HG02943 (cell line): Measurements from ENCODE around the gene BTBD9.

Source experiments
- ATAC-seq: cut with Tn5 transposase; IDR thresholded peaks from one replicate; pipeline ENCODE4 v1.9.1; 2021; ENCODE audit warnings: mild to moderate bottlenecking, low read depth, moderate library complexity; ENCODE audit not compliant: unreplicated experiment

Gene BTBD9

DNA sequence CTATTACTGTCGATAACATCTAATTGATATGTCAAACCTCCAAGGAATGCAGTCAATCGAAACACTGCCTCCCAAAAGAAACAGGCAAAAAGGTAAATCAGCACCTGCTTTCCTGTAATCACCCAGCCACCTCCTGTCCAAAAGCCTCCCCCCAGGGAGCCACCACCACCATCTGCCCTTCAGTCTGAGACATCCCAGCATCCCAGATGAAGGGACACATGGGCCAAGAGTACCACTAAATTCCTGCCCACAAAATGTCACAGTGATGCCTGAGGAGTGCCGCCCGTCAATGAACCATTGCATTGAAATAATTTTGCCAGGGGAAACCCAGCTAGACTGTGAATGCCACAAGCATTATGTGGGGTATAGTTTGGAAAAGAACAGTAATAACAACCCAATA lies 418.5 kb downstream of the BTBD9 start:
- no peak for ATAC-seq

DNA sequence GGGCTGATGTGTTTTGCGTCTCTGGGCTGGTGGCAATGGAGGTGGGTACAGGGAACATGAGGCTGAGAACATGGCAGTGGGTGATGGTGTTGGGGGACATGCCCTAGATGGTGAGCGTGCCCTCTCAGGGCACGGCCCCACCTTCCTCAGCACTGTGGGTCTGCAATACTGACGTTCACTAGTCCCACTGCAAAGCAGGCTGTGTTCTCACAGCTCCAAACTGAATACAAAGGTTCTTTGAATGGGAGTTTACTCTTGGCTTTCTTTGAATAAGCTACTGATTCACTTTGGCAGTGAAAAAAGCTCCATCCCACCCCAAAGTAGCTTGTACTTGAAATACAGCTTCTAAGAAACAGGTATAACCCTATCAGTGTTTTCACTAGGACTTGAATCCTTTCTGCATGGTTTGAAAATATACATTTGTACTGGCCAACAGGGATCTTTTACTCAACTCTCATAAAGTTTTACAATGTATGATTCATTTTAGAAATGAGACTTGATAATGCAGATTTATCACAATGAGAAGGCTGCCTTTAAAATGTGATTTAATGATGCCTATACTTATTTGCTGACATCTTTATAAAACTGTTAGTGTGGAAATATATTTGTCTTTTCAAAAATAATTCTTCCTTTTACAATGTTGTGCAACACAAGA lies 419.5 kb downstream of the BTBD9 start:
- ATAC-seq: no peak

DNA sequence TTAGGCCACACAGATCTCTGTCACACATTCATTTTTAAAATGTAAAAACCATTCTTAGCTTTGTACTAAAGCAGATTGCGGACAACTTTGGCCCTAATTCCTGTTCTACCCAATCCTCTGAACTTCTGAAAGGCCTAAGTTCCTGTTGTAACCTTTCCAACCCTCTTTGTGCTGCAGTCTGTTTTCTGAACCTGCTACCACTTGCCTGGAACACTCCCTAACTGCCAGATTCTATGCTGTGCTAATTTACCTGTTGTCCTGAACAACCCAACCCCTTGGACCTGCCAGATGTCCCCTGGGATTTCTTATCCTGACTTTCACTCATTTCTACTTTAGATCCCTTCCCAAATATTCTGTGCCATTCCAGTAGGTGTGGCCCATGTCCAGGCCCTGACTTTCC lies 421.5 kb downstream of the BTBD9 start:
- ATAC-seq: no peak

GRCh38 chr6:38216451-38216850 lies 423.3 kb downstream of the BTBD9 start:
- ATAC-seq: no peak

GRCh38 chr6:38215651-38216311 lies 423.9 kb downstream of the BTBD9 start:
- no peak for ATAC-seq

GRCh38 chr6:38215225-38215624 lies 424.5 kb downstream of the BTBD9 start:
- ATAC-seq: no peak

- ATAC-seq: no peak
These were observed 425.6 kb downstream of the BTBD9 start for GRCh38 chr6:38214159-38214558.

DNA sequence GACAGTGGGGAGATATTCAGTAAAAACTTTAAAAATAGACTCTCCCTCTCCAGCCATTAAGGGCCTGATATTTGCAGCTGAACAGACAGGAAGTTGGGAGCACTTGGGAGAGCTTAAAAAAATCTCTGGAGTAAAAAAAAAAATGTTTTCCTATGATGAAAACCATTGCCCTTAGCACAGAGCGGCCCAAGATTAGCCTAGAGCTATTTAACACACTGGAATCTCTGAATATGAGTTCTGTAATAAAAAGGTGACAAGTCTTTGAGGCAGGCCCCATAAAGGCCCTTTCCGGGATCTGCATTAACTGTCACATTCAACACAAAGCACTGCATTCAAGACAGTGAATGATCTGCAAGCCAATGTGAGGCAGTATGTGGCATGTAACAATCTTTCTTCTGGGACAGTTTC lies 426.5 kb downstream of the BTBD9 start:
- ATAC-seq: no peak

DNA sequence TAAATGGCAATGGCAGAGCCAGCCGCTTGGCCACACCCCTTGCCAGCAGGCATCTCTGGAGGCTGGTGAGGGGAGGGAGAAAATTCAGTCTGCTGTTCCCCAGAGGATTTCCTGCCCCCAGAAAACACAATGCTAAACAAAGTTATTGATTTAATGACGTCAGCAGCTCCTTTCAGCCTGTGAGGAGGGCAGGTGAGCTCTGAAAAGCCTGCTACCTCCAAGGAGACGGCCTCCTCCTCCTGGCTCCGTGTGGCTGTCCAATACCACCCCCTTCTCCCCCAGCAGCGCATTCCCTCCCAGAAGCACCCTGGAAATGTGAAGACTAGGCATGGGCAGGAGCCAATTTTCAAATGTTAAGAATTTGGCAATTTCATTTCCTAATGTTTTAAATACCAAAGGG lies 427.1 kb downstream of the BTBD9 start:
- no peak for ATAC-seq

DNA sequence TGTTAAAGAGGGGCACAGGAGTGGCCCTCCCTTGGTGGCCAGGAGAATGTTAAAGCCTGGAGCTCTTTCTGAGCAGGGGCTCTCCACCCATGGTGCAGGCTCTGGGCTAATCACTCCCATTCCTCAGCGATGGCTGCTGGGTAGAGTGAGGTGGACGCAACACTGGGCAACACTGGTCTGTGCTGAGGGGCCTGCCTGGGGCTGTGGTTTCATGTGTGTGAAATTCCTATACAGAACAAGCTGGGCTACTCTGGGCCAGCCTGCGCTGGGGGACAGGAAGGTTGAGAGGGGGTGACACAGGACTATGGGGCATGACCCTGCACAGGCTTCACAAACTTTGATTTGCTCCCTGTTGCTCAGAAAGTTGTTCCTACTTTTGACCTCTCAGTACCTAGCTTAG lies 427.6 kb downstream of the BTBD9 start:
- no peak for ATAC-seq

DNA sequence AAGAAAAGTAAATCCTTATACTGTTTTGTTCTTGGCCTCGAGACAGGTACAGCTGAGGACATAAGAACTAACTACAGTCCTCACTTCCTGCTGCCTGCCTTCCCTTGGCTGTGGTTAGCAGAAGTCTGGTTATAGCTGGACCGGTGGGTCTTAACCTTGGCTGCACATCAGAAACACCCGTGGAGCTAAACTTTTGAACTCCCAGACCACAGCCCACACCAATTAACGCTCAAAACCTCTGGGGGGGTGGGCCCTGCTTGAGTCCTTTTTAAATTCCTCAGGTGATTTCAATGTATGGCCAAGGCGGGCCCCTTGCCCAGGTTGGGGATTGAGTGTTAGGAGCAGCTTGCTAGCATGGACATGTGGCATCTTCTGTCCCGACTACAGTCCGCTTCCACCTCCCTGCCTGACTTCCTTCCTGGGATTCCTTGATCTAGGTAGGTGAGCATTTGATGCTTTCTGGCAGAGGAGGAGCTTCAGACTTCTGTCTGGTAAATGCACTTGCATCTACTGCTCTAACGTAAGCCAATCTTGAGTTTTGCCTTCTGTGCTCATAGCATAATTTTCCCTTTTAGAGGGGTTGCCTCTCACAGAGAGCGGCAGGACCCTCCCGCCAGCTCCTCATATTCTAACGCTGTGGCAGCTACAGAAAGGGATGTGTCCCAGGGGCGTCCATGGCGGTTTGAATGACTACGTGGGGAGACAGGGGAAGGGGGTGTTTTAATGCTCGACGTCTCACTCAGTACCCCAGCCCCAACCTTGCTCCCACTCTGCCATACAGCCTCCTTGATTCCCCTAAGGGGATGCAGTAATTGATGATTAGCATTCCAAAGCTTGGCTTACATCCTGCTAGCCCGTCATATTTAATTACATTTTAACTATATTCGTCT lies 430.1 kb downstream of the BTBD9 start:
- ATAC-seq: no peak

DNA sequence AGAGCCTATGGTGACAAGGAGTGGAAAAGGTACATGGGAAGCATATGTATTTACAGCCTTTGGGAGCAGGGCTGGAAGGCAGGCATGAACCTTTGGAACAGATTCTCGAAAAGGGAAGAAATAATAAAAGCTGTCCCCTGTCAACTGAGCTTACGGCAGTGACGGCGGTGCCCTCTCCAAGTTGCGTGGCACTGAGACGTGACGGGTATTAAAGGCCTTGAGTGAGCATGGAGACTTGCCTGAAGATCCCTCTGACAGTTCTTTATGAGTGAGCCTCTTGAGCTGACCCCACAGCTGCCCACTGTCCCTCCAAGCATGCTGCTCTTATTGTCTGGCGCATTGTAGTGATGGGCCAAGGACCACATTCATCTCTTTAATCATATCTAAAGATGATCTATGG lies 431.7 kb downstream of the BTBD9 start:
- no peak for ATAC-seq

DNA sequence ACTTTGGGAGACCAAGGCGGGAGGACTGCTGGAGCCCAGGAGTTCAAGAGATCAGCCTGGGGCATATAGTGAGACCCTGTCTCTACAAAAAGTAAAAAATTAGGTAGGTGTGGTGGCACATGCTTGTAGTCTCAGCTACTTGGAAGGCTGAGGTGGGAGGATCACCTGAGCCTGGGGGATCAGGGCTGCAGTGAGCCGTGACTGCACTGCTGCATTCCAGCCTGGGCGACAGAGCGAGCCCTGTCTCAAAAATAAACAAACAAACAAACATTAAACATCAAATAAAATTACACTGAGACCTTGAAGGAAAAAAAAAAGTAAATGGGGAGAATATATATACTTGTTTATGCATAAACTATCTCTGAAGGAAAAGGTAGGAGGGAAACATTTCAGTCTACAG lies 432.4 kb downstream of the BTBD9 start:
- no peak for ATAC-seq

GRCh38 chr6:38198219-38198618 lies 441.5 kb downstream of the BTBD9 start:
- ATAC-seq: no peak

DNA sequence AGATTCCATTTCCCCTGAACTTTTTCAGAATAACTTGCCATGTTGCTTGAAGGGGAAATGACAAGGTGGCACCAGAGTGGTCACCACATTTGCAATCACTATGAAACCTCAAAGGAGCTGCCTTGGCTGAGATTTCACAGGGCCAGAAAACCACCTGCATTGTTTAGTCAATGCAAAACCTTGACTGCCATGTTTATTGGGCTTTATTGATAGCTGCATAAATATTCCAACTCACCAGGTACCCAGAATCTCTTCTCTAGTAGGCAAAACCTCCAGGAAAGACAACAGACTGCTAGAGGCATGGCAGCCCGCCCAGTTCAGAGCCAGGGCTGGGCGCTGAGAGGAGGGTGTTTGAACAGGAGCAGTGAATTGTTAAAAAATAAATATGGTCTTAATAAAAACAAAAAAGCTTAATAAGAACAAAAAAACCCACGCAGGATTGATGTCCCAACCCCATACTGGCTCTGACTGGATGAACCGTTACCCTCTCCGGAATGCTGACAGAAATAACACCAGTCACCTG lies 444.6 kb downstream of the BTBD9 start:
- no peak for ATAC-seq

- no peak for ATAC-seq
These were observed 445.1 kb downstream of the BTBD9 start for GRCh38 chr6:38194589-38194988.

DNA sequence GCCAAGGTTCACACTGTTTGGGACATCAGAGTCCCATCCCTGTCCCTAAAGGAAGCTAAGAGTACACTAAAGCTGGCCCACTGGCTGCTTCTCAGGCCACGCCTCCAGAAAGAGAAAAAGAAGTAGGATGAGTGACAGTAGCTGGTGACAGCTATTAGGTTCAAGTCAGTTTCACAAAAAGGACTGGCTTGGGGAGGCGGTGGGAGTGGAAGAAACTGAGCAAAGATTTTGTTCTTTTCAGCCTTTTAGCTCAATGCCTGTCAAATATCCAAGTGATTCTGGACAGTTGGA lies 445.5 kb downstream of the BTBD9 start:
- ATAC-seq: no peak

GRCh38 chr6:38193481-38194281 lies 446.0 kb downstream of the BTBD9 start:
- ATAC-seq: no peak

- ATAC-seq: no peak
These were observed 446.7 kb downstream of the BTBD9 start for GRCh38 chr6:38193051-38193450.

GRCh38 chr6:38192487-38192886 lies 447.2 kb downstream of the BTBD9 start:
- ATAC-seq: no peak

- ATAC-seq: no peak
These were observed 447.7 kb downstream of the BTBD9 start for GRCh38 chr6:38192011-38192410.
